IMR-90 (cell line): ENCODE results near the gene NLGN4X. TPM values are rescaled to one million over a fixed set of nuclear protein-coding genes. Genes with fewer than 3 reads are reported as not detected.

Source experiments
- ATAC-seq: fragments of 200-7000 bp; cut with Tn5 transposase; 2 replicates; pipeline ENCODE4 v1.9.1; 2020; ENCODE audit warnings: low read depth, mild to moderate bottlenecking, moderate library complexity
- BruUV-seq: library from RNA; stranded (reverse); fragments of 400-500 nt; replicated peaks from 2 replicates; lab custom pipeline; 2021; lab: Mats Ljungman, UMichigan
- CTCF ChIA-PET: fragments of 300-600 bp; formaldehyde crosslinking; extraction: SDS; loops from one replicate; lab custom pipeline; 2021; ENCODE audit warnings: antibody characterized with exemption; lab: Yijun Ruan, JAX
- POLR2A ChIA-PET: fragments of 300-600 bp; sonication (Branson Sonifier 250); formaldehyde crosslinking; loops from one replicate; lab custom pipeline; 2022; ENCODE audit warnings: antibody characterized with exemption; ENCODE audit not compliant: unreplicated experiment; lab: Charles Lee
- DNase-seq: peaks from one replicate; pipeline ENCODE4 v3.0.0; 2013
- H2AFZ ChIP-seq: replicated peaks from 2 replicates; pipeline ENCODE3; 2013; ENCODE audit warnings: low read length, mild to moderate bottlenecking; ENCODE audit not compliant: poor library complexity
- H2AK5ac ChIP-seq: 2 replicates; pipeline ENCODE4 v1.6.1; 2013; ENCODE audit warnings: low read depth, low read length, inconsistent platforms
- H2AK9ac ChIP-seq: replicated peaks from 2 replicates; pipeline ENCODE3; 2013; ENCODE audit warnings: mild to moderate bottlenecking, low read depth, low read length, moderate library complexity; ENCODE audit not compliant: poor library complexity
- H2BK120ac ChIP-seq: 2 replicates; pipeline ENCODE4 v1.6.1; 2013; ENCODE audit warnings: low read depth, low read length, inconsistent platforms
- H2BK15ac ChIP-seq: 3 replicates; pipeline ENCODE4 v1.6.1; 2013; ENCODE audit warnings: low read depth, low read length, inconsistent platforms
- H2BK20ac ChIP-seq: 2 replicates; pipeline ENCODE4 v1.6.1; 2013; ENCODE audit warnings: low read depth, mild to moderate bottlenecking, inconsistent platforms, low read length, moderate library complexity
- H2BK5ac ChIP-seq: 2 replicates; pipeline ENCODE4 v1.6.1; 2013; ENCODE audit warnings: mild to moderate bottlenecking, low read depth, low read length, inconsistent platforms; ENCODE audit not compliant: poor library complexity, severe bottlenecking
- H3K14ac ChIP-seq: replicated peaks from 2 replicates; pipeline ENCODE4 v1.6.1; 2013; ENCODE audit warnings: low read depth, low read length, inconsistent platforms
- H3K18ac ChIP-seq: 2 replicates; pipeline ENCODE4 v1.6.1; 2013; ENCODE audit warnings: low read depth, low read length, control low read depth
- H3K23ac ChIP-seq: 2 replicates; pipeline ENCODE4 v1.6.1; 2013; ENCODE audit warnings: low read depth, low read length, inconsistent platforms
- H3K27ac ChIP-seq: 2 replicates; pipeline ENCODE4 v1.5.1; 2013; ENCODE audit warnings: mild to moderate bottlenecking, control low read depth, low read length; ENCODE audit not compliant: insufficient read depth
- H3K27me3 ChIP-seq: 2 replicates; pipeline ENCODE4 v1.6.1; 2013; ENCODE audit warnings: low read length; ENCODE audit not compliant: control insufficient read depth, insufficient read depth
- H3K36me3 ChIP-seq: 2 replicates; pipeline ENCODE4 v1.6.1; 2013; ENCODE audit warnings: low read length, mixed read lengths; ENCODE audit not compliant: control insufficient read depth, insufficient read depth
- H3K4ac ChIP-seq: 2 replicates; pipeline ENCODE4 v1.6.1; 2013; ENCODE audit warnings: low read depth, low read length, inconsistent platforms
- H3K4me1 ChIP-seq: 2 replicates; pipeline ENCODE4 v1.6.1; 2013; ENCODE audit warnings: low read length, mixed read lengths; ENCODE audit not compliant: control insufficient read depth, insufficient read depth
- H3K4me2 ChIP-seq: 2 replicates; pipeline ENCODE4 v1.6.1; 2013; ENCODE audit warnings: low read depth, mild to moderate bottlenecking, control low read depth, low read length, moderate library complexity
- H3K4me3 ChIP-seq: 2 replicates; pipeline ENCODE4 v1.5.1; 2013; ENCODE audit warnings: low read depth, mild to moderate bottlenecking, control low read depth, low read length, moderate library complexity; ENCODE audit not compliant: insufficient read depth
- H3K56ac ChIP-seq: 2 replicates; pipeline ENCODE4 v1.6.1; 2013; ENCODE audit warnings: low read length, inconsistent platforms; ENCODE audit not compliant: insufficient read depth; ENCODE audit errors: extremely low read depth
- H3K79me1 ChIP-seq, 2 experiments: 2 replicates each; pipeline ENCODE4 v1.6.1; 2013; ENCODE audit warnings: low read length in 2 of 2, inconsistent platforms in 1 of 2, low read depth in 1 of 2
- H3K9ac ChIP-seq: 2 replicates; pipeline ENCODE4 v1.6.1; 2013; ENCODE audit warnings: low read depth, low read length, control low read depth
- H3K9me1 ChIP-seq: 2 replicates; pipeline ENCODE4 v1.6.1; 2013; ENCODE audit warnings: low read length, inconsistent platforms; ENCODE audit not compliant: insufficient read depth
- H3K9me3 ChIP-seq: 2 replicates; pipeline ENCODE4 v1.6.1; 2013; ENCODE audit warnings: low read length; ENCODE audit not compliant: control insufficient read depth, insufficient read depth
- H4K20me1 ChIP-seq: 2 replicates; pipeline ENCODE4 v1.6.1; 2013; ENCODE audit warnings: low read length, inconsistent platforms; ENCODE audit not compliant: insufficient read depth
- H4K5ac ChIP-seq: 2 replicates; pipeline ENCODE4 v1.6.1; 2013; ENCODE audit warnings: mild to moderate bottlenecking, low read depth, low read length, control low read depth
- H4K8ac ChIP-seq, 2 experiments: 2 replicates each; pipeline ENCODE4 v1.6.1; 2013; ENCODE audit warnings: low read depth in 2 of 2, low read length in 2 of 2, control low read depth in 1 of 2, inconsistent platforms in 1 of 2
- H4K91ac ChIP-seq: 2 replicates; pipeline ENCODE4 v1.6.1; 2013; ENCODE audit warnings: low read depth, low read length, inconsistent platforms; ENCODE audit not compliant: insufficient read depth
- CEBPB ChIP-seq: IDR thresholded peaks from 2 replicates; pipeline ENCODE4 v1.6.1; 2012; ENCODE audit warnings: low read depth, low read length, improper control_type of control experiment
- CTCF ChIP-seq: conservative IDR thresholded peaks from 2 replicates; pipeline ENCODE4 v1.5.1; 2012; ENCODE audit warnings: mild to moderate bottlenecking, low read depth, low read length, improper control_type of control experiment
- MAFK ChIP-seq: IDR thresholded peaks from 2 replicates; pipeline ENCODE4 v1.6.1; 2012; ENCODE audit warnings: low read depth, low read length, improper control_type of control experiment
- MAZ ChIP-seq: IDR thresholded peaks from 2 replicates; pipeline ENCODE4 v1.6.1; 2012; ENCODE audit warnings: low read depth, mild to moderate bottlenecking, low read length, improper control_type of control experiment, moderate library complexity, borderline replicate concordance
- MXI1 ChIP-seq: IDR thresholded peaks from 2 replicates; pipeline ENCODE4 v1.6.1; 2012; ENCODE audit warnings: low read depth, mild to moderate bottlenecking, low read length, moderate library complexity, borderline replicate concordance
- RCOR1 ChIP-seq: IDR thresholded peaks from 2 replicates; pipeline ENCODE4 v1.6.1; 2012; ENCODE audit warnings: mild to moderate bottlenecking, low read length, improper control_type of control experiment; ENCODE audit not compliant: insufficient replicate concordance
- RFX5 ChIP-seq: IDR thresholded peaks from 2 replicates; pipeline ENCODE4 v1.8.0; 2012; ENCODE audit warnings: low read depth, mild to moderate bottlenecking, low read length, moderate library complexity
- USF2 ChIP-seq: fragments of 150-350 bp; IDR thresholded peaks from 2 replicates; pipeline ENCODE4 v1.6.1; 2017; ENCODE audit warnings: mild to moderate bottlenecking, antibody characterized with exemption, low read length, low read depth
- WGBS, 2 experiments: methylation state at CpG; one replicate each; pipeline versions ENCODE4 v1.1.5 to v1.1.7; 2013; ENCODE audit warnings: missing lambda C conversion rate in 2 of 2; ENCODE audit not compliant: insufficient read length in 1 of 2; ENCODE audit errors: extremely low coverage in 2 of 2; 5-methylcytosine and 5-hydroxymethylcytosine counted together
- dilution Hi-C: fragments of 300-500 bp; cut with HindIII; formaldehyde crosslinking; loops from one replicate; pipeline ENCODE4 v1.14.3; 2018; ENCODE audit warnings: low sequenced_read_pairs; ENCODE audit not compliant: unreplicated experiment
- in situ Hi-C: fragments of 300-500 bp; cut with MboI; formaldehyde crosslinking; loops from 3 replicates; pipeline ENCODE4 v1.14.3; 2019; ENCODE audit warnings: low sequenced_read_pairs, inconsistent platforms, mixed read lengths
- intact Hi-C: fragments of 100-400 bp; cut with micrococcal nuclease; formaldehyde crosslinking; loops from 2 replicates; pipeline ENCODE4 v1.10.0; 2022
- polyA plus RNA-seq, 3 experiments: library from polyadenylated mRNA; depleted of rRNA; stranded (reverse); fragments of >200 nt; gene quantifications; 2 replicates each; pipeline ENCODE4 v1.2.3, GENCODE V29; 2012; ENCODE audit warnings: low replicate concordance in 1 of 3
- total RNA-seq: library from RNA; depleted of rRNA; stranded (reverse); fragments of >200 nt; gene quantifications from 2 replicates; pipeline ENCODE4 v1.2.3, GENCODE V29; 2012

The NLGN4X gene
- total and polyA plus RNA-seq, 2 of the 4 experiments (the other 2 are of a cell fraction) = not detected

DNA sequence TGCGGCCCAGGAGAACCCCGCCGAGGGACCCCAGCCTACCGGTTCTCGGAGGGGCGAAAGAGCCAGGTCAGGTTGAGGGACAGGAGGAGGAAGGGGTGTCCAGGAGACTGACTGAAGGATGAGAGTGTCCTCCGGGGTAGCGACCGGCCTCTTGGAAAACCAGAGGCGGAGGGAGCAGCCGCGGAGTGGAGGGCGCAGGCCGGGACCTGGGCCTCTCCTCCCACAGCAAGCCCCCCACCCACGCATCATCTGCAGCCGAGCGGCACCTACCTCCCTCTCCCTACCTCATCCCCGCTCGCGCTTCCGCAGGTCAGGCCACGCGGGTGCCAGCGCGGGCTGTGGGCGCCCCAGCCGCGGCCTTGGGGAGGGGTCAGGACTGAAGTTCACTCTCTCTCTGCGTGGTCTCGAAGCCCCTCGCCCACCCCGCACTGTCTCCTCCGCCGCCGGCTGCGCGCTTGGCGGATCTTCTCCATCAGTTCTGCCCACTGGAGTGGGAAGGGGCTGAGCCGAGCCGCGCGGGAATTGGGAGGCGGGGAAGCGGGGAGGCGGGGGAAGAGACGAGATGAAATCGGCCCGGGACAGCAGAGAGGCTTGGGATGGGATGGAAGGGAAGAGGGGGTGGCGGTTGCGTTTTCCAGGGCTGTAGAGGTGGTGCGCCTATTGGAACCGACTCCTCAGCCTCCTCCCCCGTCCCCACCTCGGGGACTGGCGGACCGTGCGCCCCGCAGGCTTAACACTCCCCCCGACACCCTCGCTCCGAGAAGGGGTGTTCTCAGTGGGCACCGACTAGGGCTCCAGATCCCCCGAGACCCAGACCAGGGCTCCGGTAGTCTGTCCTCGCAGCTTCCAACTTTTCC lies 1.8 kb downstream of the NLGN4X start:
- no peak overlapping the region for H3K27ac ChIP-seq
- POLR2A ChIA-PET = no interaction called here
- H3K9me3 ChIP-seq = peaks cover 5% of the 10 kb centered on the region; the same call in 1 of the 2 replicates
- in situ Hi-C loops = no loop called here
- H3K4me3 ChIP-seq = no peak overlapping the region
- TF ChIP-seq MXI1 (no peak), CEBPB (no peak), MAZ (no peak), USF2 (no peak), RCOR1 (no peak), RFX5 (no peak), CTCF (no peak), MAFK (no peak)
- H2AK9ac ChIP-seq = no peak overlapping the region
- no peak overlapping the region for H4K5ac ChIP-seq
- no TSS peak for BruUV-seq
- H3K4ac ChIP-seq = no peak overlapping the region
- intact Hi-C loops = no loop called here
- H2AK5ac ChIP-seq = no peak overlapping the region
- no peaks in the 10 kb centered on the region for H3K79me1 ChIP-seq
- no peak overlapping the region for H3K4me2 ChIP-seq
- no peak overlapping the region for H3K18ac ChIP-seq
- no peak overlapping the region for H2BK120ac ChIP-seq
- no peak overlapping the region for H2BK20ac ChIP-seq
- no peak overlapping the region for H2AFZ ChIP-seq
- no peak overlapping the region for H3K23ac ChIP-seq
- dilution Hi-C loops = no loop called here
- whole genome bisulfite sequencing, 2 experiments = 1% methylated on average over 27 of the region's 65 CpGs; no CpG with 5 or more reads in 1 of the 2 experiments
- H3K9ac ChIP-seq = no peak overlapping the region
- no peaks in the 10 kb centered on the region for H4K20me1 ChIP-seq
- H3K4me1 ChIP-seq = no peaks in the 10 kb centered on the region
- H4K8ac ChIP-seq = no peak overlapping the region
- no peak overlapping the region for H2BK5ac ChIP-seq
- H4K91ac ChIP-seq = no peak overlapping the region
- no peak overlapping the region for H3K14ac ChIP-seq
- H3K27me3 ChIP-seq = no peaks in the 10 kb centered on the region
- ATAC-seq = no peak
- CTCF ChIA-PET = no interaction called here
- no peaks in the 10 kb centered on the region for H3K9me1 ChIP-seq
- H3K36me3 ChIP-seq = no peaks in the 10 kb centered on the region
- no peak for DNase-seq
- no peak overlapping the region for H2BK15ac ChIP-seq
- no peak overlapping the region for H3K56ac ChIP-seq
